ENCODE results near the gene ONECUT3.

DNA sequence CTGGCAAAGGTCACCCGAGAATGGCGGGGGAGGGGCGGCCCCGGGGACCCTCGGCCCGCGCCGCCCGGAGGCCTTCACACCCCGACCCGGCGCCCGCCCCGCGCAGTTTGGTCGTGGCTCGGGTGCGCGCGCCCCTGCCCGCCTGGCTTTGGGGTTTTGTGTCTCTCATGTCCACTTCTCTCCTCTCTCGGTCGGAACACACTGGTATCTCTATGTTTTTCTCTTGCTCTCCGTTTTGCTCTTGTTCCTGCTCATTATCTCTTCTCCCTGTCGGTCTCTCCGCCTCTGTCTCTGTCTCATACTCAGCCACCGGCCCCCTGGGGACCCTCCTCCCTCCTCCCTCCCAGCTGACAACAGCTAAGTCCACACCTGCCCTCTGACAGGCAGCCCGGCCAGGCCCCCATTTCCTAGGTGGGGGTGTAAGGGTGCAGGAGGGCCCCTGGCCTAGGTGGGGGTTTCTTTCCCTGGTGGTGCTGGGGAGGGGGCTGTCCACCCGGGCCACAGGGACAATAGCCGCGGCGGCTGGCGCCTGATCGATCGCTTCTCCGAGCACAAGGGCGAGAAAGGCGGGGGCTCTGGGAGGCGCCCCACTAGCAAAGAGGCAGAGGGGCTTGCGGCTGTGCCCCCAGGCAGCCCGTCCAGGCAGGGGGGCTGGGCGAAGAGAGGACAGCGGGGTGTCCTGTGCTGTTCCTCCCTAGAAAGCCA lies 2.3 kb downstream of the ONECUT3 start:
- no peak for TF ChIP-seq ZNF155 (tag by site-specific recombination; IDR thresholded peaks at IDR 0.05)
- no peak for TF ChIP-seq CTCF (tag by site-specific recombination; IDR thresholded peaks at IDR 0.05)
- no peak for TF ChIP-seq ZSCAN23 (tag by site-specific recombination; IDR thresholded peaks at IDR 0.05)
- no peak for TF ChIP-seq FEZF1 (tag by site-specific recombination; IDR thresholded peaks at IDR 0.05)
- TF ChIP-seq ZNF501 (tag by site-specific recombination; IDR thresholded peaks at IDR 0.05), result no peak
- TF ChIP-seq ZNF704 (tag by site-specific recombination; IDR thresholded peaks at IDR 0.05), result no peak
- no peak for TF ChIP-seq ZNF48 (tag by site-specific recombination; IDR thresholded peaks at IDR 0.05)
- TF ChIP-seq SETDB1 (IDR thresholded peaks at IDR 0.05; ENCODE audit: insufficient read length, low read length), result no peak
- TF ChIP-seq, protein P1, sequence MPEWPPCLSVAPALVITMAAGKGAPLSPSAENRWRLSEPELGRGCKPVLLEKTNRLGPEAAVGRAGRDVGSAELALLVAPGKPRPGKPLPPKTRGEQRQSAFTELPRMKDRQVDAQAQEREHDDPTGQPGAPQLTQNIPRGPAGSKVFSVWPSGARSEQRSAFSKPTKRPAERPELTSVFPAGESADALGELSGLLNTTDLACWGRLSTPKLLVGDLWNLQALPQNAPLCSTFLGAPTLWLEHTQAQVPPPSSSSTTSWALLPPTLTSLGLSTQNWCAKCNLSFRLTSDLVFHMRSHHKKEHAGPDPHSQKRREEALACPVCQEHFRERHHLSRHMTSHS (tag by site-specific recombination; IDR thresholded peaks at IDR 0.05), result no peak
- no peak for TF ChIP-seq ZNF521 (tag by site-specific recombination; IDR thresholded peaks at IDR 0.05)
- TF ChIP-seq TCF7L2 (IDR thresholded peaks at IDR 0.05; ENCODE audit: borderline replicate concordance, low read depth, low read length), result no peak
- no peak for TF ChIP-seq ZNF654 (tag by site-specific recombination; IDR thresholded peaks at IDR 0.05; ENCODE audit: low read depth)
- TF ChIP-seq ZNF76 (tag by site-specific recombination; IDR thresholded peaks at IDR 0.05; ENCODE audit: borderline replicate concordance, low read depth), result no peak
- TF ChIP-seq ZNF830 (tag by site-specific recombination; IDR thresholded peaks at IDR 0.05; ENCODE audit: low read depth), result no peak

All from HEK293 (cell line).